ENCODE data around the gene ZBTB21.

GRCh38 chr21:42027085-42027821 lies 17.1 kb upstream of the ZBTB21 start:
- no peak for TF ChIP-seq CTCF (IDR thresholded peaks at IDR 0.05)
- TF ChIP-seq POLR2A (IDR thresholded peaks at IDR 0.05) = no peak
- no peak for TF ChIP-seq POLR2AphosphoS5 (IDR thresholded peaks at IDR 0.05)
